ENCODE results near the gene RAB3IL1. TPM values are rescaled to one million over a fixed set of nuclear protein-coding genes. Genes with fewer than 3 reads are reported as not detected.
A peak's percentile ranks its signal among the peaks of the same experiment; 100 is the strongest.

Gene RAB3IL1
- total and polyA plus RNA-seq, 9 of the 15 experiments (the other 6 are each of a cell fraction or from before 2014, with no cell fraction given) = 0.15 to 42.6 (median 15.5) TPM

DNA sequence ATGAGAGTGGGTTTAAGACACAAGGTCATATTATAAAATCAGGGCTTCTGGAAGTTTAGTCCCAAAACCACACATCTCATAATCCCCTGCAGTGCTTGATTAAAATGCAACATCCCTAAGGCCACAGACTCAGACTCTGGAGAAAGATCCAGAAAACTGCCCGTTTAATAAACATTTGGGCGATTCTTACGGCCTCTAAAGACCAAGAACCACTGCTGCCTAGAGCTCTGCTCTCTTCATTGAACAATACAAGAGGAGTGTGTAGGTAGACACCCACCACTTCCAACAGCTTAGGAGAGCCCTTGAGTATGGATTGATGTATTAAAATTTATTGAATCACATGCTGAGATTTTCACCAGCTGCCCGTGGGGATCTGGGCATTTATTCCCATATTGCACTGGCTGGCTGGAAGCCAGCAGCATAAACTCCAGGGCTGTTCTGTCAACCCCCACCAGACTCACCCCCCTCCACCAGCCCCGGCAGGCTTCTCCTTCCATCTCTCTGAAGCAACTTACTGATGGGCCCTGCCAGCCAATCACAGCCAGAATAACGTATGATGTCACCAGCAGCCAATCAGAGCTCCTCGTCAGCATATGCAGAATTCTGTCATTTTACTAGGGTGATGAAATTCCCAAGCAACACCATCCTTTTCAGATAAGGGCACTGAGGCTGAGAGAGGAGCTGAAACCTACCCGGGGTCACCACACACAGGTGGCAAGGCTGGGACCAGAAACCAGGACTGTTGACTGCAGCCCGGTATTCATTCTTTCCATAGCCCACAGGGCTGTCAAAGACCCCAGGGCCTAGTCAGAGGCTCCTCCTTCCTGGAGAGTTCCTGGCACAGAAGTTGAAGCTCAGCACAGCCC lies 32.0 kb upstream of the RAB3IL1 start (continued):
- TF ChIP-seq, protein P1, sequence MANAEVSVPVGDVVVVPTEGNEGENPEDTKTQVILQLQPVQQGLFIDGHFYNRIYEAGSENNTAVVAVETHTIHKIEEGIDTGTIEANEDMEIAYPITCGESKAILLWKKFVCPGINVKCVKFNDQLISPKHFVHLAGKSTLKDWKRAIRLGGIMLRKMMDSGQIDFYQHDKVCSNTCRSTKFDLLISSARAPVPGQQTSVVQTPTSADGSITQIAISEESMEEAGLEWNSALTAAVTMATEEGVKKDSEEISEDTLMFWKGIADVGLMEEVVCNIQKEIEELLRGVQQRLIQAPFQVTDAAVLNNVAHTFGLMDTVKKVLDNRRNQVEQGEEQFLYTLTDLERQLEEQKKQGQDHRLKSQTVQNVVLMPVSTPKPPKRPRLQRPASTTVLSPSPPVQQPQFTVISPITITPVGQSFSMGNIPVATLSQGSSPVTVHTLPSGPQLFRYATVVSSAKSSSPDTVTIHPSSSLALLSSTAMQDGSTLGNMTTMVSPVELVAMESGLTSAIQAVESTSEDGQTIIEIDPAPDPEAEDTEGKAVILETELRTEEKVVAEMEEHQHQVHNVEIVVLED (CRISPR knock-in tag; IDR thresholded peaks at IDR 0.05) = 0 out of 2 replicates have a peak, but pooled peaks have one; percentile 19
- TF ChIP-seq RNF2 (IDR thresholded peaks at IDR 0.05) = peak; percentile 61; the same call in 1 of the 2 replicates
- peak in 1 of 3 experiments; percentile 32 for TF ChIP-seq YY1 (IDR thresholded peaks at IDR 0.05; ENCODE audit: borderline replicate concordance in 1 of 3, control insufficient read depth in 1 of 3, extremely low read depth in 1 of 3, insufficient read depth in 3 of 3, insufficient read length in 1 of 3, insufficient replicate concordance in 2 of 3, low read depth in 1 of 3, low read length in 2 of 3)
- no peak for TF ChIP-seq SAFB2 (IDR thresholded peaks at IDR 0.05; ENCODE audit: borderline replicate concordance, low read depth, low read length, severe bottlenecking)
- TF ChIP-seq ZSCAN32 (CRISPR knock-in tag; IDR thresholded peaks at IDR 0.05) = peak; percentile 93
- TF ChIP-seq DMBX1 (CRISPR knock-in tag; IDR thresholded peaks at IDR 0.05; ENCODE audit: borderline replicate concordance) = peak; percentile 95
- peak; percentile 74 for TF ChIP-seq SMAD1 (IDR thresholded peaks at IDR 0.05; ENCODE audit: low read depth, low read length, partially characterized antibody)
- TF ChIP-seq, protein P2, sequence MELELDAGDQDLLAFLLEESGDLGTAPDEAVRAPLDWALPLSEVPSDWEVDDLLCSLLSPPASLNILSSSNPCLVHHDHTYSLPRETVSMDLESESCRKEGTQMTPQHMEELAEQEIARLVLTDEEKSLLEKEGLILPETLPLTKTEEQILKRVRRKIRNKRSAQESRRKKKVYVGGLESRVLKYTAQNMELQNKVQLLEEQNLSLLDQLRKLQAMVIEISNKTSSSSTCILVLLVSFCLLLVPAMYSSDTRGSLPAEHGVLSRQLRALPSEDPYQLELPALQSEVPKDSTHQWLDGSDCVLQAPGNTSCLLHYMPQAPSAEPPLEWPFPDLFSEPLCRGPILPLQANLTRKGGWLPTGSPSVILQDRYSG (tag; conservative IDR thresholded peaks at IDR 0.05; ENCODE audit: low read depth) = peak; percentile 85
- no peak for TF ChIP-seq RBM39 (optimal IDR thresholded peaks at IDR 0.05; ENCODE audit: low read depth, low read length)
- TF ChIP-seq POU5F1 (IDR thresholded peaks at IDR 0.05; ENCODE audit: borderline replicate concordance, low read depth, low read length, partially characterized antibody) = no peak
- TF ChIP-seq, protein P3, sequence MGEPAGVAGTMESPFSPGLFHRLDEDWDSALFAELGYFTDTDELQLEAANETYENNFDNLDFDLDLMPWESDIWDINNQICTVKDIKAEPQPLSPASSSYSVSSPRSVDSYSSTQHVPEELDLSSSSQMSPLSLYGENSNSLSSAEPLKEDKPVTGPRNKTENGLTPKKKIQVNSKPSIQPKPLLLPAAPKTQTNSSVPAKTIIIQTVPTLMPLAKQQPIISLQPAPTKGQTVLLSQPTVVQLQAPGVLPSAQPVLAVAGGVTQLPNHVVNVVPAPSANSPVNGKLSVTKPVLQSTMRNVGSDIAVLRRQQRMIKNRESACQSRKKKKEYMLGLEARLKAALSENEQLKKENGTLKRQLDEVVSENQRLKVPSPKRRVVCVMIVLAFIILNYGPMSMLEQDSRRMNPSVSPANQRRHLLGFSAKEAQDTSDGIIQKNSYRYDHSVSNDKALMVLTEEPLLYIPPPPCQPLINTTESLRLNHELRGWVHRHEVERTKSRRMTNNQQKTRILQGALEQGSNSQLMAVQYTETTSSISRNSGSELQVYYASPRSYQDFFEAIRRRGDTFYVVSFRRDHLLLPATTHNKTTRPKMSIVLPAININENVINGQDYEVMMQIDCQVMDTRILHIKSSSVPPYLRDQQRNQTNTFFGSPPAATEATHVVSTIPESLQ (CRISPR knock-in tag; IDR thresholded peaks at IDR 0.05) = 0 out of 2 replicates have a peak, but pooled peaks have one; percentile 16
- TF ChIP-seq, protein P4, sequence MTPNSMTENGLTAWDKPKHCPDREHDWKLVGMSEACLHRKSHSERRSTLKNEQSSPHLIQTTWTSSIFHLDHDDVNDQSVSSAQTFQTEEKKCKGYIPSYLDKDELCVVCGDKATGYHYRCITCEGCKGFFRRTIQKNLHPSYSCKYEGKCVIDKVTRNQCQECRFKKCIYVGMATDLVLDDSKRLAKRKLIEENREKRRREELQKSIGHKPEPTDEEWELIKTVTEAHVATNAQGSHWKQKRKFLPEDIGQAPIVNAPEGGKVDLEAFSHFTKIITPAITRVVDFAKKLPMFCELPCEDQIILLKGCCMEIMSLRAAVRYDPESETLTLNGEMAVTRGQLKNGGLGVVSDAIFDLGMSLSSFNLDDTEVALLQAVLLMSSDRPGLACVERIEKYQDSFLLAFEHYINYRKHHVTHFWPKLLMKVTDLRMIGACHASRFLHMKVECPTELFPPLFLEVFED (CRISPR knock-in tag; conservative IDR thresholded peaks at IDR 0.05) = peak; percentile 63; the same call in 1 of the 2 replicates
- TF ChIP-seq PHF8 (IDR thresholded peaks at IDR 0.05; ENCODE audit: borderline replicate concordance, low read length) = peak; percentile 31; the same call in 1 of the 2 replicates
- peak; percentile 80; the same call in 1 of the 2 replicates for TF ChIP-seq MYC (IDR thresholded peaks at IDR 0.05; ENCODE audit: low read depth, low read length)
- no peak for TF ChIP-seq MYC (CRISPR knock-in tag; IDR thresholded peaks at IDR 0.05; ENCODE audit: borderline replicate concordance, low read depth)
- TF ChIP-seq SIX5 (IDR thresholded peaks at IDR 0.05; ENCODE audit: borderline replicate concordance in 1 of 2, insufficient read depth in 1 of 2, low read depth in 1 of 2, low read length in 2 of 2) = no peak
- TF ChIP-seq LCOR (CRISPR knock-in tag; IDR thresholded peaks at IDR 0.05) = peak; percentile 69; the same call in 1 of the 2 replicates
- peak; percentile 85 for TF ChIP-seq CXXC5 (CRISPR knock-in tag; IDR thresholded peaks at IDR 0.05)
- peak; percentile 96 for TF ChIP-seq EP300 (IDR thresholded peaks at IDR 0.05; ENCODE audit: low read length)

Data from K562 (cell line).